ENCODE data around the gene PRG3. TPM values are rescaled to one million over a fixed set of nuclear protein-coding genes. Genes with fewer than 3 reads are reported as not detected.

Gene PRG3
- total and polyA plus RNA-seq, 9 of the 15 experiments (the other 6 are each of a cell fraction or from before 2014, with no cell fraction given), result 0.18 to 0.55 (median 0.38) TPM; not detected in 6

- no peak for TF ChIP-seq HINFP (tag; conservative IDR thresholded peaks at IDR 0.05; ENCODE audit: low read depth)
- no peak for TF ChIP-seq ZNF318 (IDR thresholded peaks at IDR 0.05; ENCODE audit: borderline replicate concordance in 1 of 2, low read depth in 1 of 2)
- TF ChIP-seq ZNF431 (CRISPR knock-in tag; IDR thresholded peaks at IDR 0.05), result no peak
- TF ChIP-seq CBX1 (IDR thresholded peaks at IDR 0.05; ENCODE audit: low read depth), result peak; percentile 52; the same call in 1 of the 2 replicates
- no peak for TF ChIP-seq HNRNPL (IDR thresholded peaks at IDR 0.05; ENCODE audit: low read depth, low read length)
- no peak for TF ChIP-seq NONO (IDR thresholded peaks at IDR 0.05; ENCODE audit: low read depth in 2 of 2, low read length in 1 of 2)
- TF ChIP-seq RBM39 (optimal IDR thresholded peaks at IDR 0.05; ENCODE audit: low read depth, low read length), result no peak
- TF ChIP-seq KAT8 (IDR thresholded peaks at IDR 0.05; ENCODE audit: low read depth), result no peak
- no peak for TF ChIP-seq MYBL2 (IDR thresholded peaks at IDR 0.05; ENCODE audit: low read depth)
- no peak for TF ChIP-seq MYBL2 (CRISPR knock-in tag; IDR thresholded peaks at IDR 0.05; ENCODE audit: borderline replicate concordance)
- no peak for TF ChIP-seq SAP30 (IDR thresholded peaks at IDR 0.05; ENCODE audit: borderline replicate concordance, insufficient read depth, low read depth, low read length, poor library complexity, severe bottlenecking)
- no peak for TF ChIP-seq MAFF (IDR thresholded peaks at IDR 0.05; ENCODE audit: low read length)
- no peak for TF ChIP-seq ZNF175 (CRISPR knock-in tag; IDR thresholded peaks at IDR 0.05; ENCODE audit: low read depth)
- TF ChIP-seq SRSF9 (IDR thresholded peaks at IDR 0.05; ENCODE audit: borderline replicate concordance, low read depth, low read length), result no peak
- no peak for TF ChIP-seq BRCA1 (IDR thresholded peaks at IDR 0.05)
- no peak for TF ChIP-seq BRCA1 (CRISPR knock-in tag; IDR thresholded peaks at IDR 0.05)
- peak; percentile 95 for TF ChIP-seq ADNP (tag; IDR thresholded peaks at IDR 0.05)
- TF ChIP-seq PREB (CRISPR knock-in tag; IDR thresholded peaks at IDR 0.05), result no peak
- TF ChIP-seq MTA3 (IDR thresholded peaks at IDR 0.05; ENCODE audit: borderline replicate concordance), result peak; percentile 33; the same call in 1 of the 2 replicates
Measured at GRCh38 chr11:57358543-57358961, 22.4 kb downstream of the PRG3 start (continued).

Measured in K562 (cell line).